GM10847 (cell line): ENCODE measurements around the gene TACO1.

Experiments
- POLR2A ChIP-seq: IDR thresholded peaks from 2 replicates; pipeline ENCODE4 v1.6.1; 2011; ENCODE audit not compliant: insufficient read length; ENCODE audit errors: extremely low read depth

Gene TACO1

DNA sequence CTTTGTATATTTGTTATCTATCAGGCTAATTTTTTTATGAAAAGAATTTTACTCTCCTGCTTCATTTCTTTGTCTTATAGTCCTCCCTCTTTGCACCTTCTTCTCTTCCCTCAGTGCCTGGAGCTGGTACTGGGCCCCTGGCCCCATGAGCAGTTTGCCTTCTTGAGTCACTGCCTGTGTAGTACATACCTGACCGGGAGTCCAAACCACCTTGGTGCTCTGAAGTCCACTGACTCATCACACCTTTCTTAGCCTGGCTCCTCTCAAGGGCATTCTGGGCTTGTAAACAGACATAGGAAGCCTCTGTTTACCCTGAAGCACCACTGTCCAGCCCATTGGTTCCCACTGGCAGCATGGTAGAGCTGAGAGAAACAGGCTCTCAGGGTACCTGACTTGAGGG, 11.0 kb upstream of the TACO1 start:
- no peak for TF ChIP-seq POLR2A

GRCh38 chr17:63592797-63593196, 7.9 kb upstream of the TACO1 start:
- no peak for TF ChIP-seq POLR2A

GRCh38 chr17:63595132-63595531, 5.6 kb upstream of the TACO1 start:
- TF ChIP-seq POLR2A: no peak

- no peak for TF ChIP-seq POLR2A
Observed at GRCh38 chr17:63596856-63597586, 3.7 kb upstream of the TACO1 start.

GRCh38 chr17:63598281-63598680, 2.4 kb upstream of the TACO1 start:
- TF ChIP-seq POLR2A: no peak

DNA sequence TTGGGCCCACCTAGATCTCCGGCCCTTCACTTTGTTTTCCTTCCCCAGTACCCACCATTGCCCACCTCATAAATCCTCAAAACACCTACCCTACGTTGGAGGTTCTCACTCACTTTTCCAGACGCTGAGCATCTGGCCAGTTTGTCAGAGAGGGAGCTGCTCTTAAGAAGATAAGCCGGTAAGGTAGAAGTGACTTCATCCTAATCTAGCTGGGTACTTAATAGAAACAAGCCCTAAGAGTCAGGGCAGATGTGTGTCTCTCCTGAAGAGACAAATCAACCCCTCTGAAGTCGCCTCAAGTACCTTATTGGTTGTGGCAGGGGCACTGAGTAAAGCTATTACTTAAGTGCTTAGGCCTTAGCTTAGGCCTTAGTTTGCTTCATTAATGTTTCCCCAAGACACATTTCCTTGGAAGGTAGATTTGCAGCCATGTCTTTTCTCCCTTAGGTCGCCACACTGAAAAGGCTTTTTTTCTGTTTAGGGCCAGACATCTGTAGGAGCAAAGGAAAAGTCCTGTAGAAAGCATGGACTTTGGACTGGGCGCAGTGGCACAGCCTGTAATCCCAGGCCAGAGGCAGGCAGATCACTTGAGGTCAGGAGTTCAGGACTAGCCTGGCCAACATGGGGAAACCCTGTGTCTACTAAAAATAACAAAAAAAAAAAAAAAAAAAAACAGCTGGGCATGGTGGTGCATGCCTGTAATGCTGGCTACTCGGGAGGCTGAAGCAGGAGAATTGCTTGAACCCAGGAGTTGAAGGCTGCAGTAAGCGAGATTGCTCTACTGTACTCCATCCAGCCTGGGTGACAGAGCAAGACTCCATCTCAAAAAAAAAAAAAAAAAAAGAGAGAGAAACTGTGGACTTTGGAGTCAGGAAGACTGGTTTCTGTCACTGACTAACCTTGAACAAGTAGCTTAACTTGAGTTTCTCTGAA, 1.0 kb downstream of the TACO1 start:
- no peak for TF ChIP-seq POLR2A

GRCh38 chr17:63609816-63610573, 9.3 kb downstream of the TACO1 start:
- TF ChIP-seq POLR2A: no peak

- TF ChIP-seq POLR2A: no peak
Observed at GRCh38 chr17:63610854-63611253, 10.2 kb downstream of the TACO1 start.

- TF ChIP-seq POLR2A: no peak
Observed at GRCh38 chr17:63611354-63611753, 10.7 kb downstream of the TACO1 start.

DNA sequence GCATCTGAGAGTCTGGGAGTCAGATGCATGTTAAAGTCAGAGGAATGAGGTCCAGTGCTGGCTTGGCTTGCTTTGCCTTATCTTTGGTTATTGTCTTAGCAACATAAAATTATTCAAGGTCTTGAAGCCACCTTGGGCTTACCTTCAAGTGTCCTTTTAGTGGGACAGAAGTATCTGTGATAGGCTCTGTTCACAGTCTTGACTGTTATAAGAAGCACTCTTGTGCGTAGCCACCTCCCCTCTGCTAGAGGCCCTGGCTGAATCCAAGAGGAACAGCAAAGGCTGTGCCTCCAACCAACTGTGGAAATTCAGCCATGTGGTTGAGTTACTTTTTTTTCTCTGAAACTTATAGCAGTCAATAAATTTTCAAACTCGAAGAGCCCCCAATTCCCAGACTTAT, 13.0 kb downstream of the TACO1 start:
- TF ChIP-seq POLR2A: no peak

- TF ChIP-seq POLR2A: no peak
Observed at GRCh38 chr17:63621229-63621683, 20.6 kb downstream of the TACO1 start.

- TF ChIP-seq POLR2A: peak; percentile 94
Observed at GRCh38 chr17:63621684-63622573, 21.2 kb downstream of the TACO1 start, which contains the start of gene MAP3K3. MAP3K3 (plus strand) TSS chr17:63622417; CDS start chr17:63622760, 343 bp downstream.

GRCh38 chr17:63622574-63623390, 22.1 kb downstream of the TACO1 start:
- no peak for TF ChIP-seq POLR2A
